Neural cell (in vitro differentiated cells): ENCODE measurements around the gene STEAP1. TPM values are rescaled to one million over a fixed set of nuclear protein-coding genes. Genes with fewer than 3 reads are reported as not detected.
A peak's percentile ranks its signal among the peaks of the same experiment; 100 is the strongest.
"Not testable (repeated sequence)": the region's sequence is repeated elsewhere in the genome, so short reads cannot be mapped to it uniquely, and the experiment has no call there.

ENCODE experiments used
- H2AFZ ChIP-seq: fragments of 200-600, 300-800 bp; sonication (generic), shearing (Covaris generic); 2 replicates; pipeline ENCODE4 v1.6.0; 2014; ENCODE audit warnings: low read depth, mild to moderate bottlenecking, antibody characterized with exemption, low read length, moderate library complexity
- H3F3A ChIP-seq: fragments of 200-600 bp; shearing (Covaris generic); 2 replicates; pipeline ENCODE4 v1.6.1; 2016; ENCODE audit warnings: mild to moderate bottlenecking, moderate library complexity, mixed read lengths, antibody characterized with exemption, low read length; ENCODE audit not compliant: insufficient read depth, poor library complexity, severe bottlenecking
- H3K27ac ChIP-seq: fragments of 200-600, 300-800 bp; sonication (generic), shearing (Covaris generic); 2 replicates; pipeline ENCODE4 v1.5.1; 2014; ENCODE audit warnings: mild to moderate bottlenecking, low read length, moderate library complexity
- H3K27me3 ChIP-seq: fragments of 300-800, 200-600 bp; sonication (generic), shearing (Covaris generic); 2 replicates; pipeline ENCODE4 v1.6.0; 2014; ENCODE audit warnings: mild to moderate bottlenecking, low read depth, low read length, moderate library complexity; ENCODE audit not compliant: insufficient read depth
- H3K36me3 ChIP-seq: fragments of 300-800, 200-600 bp; sonication (generic), shearing (Covaris generic); 2 replicates; pipeline ENCODE4 v1.5.1; 2014; ENCODE audit warnings: mild to moderate bottlenecking, antibody characterized with exemption, low read length, moderate library complexity; ENCODE audit not compliant: insufficient read depth
- H3K4me2 ChIP-seq: fragments of 300-800, 200-600 bp; sonication (generic), shearing (Covaris generic); 2 replicates; pipeline ENCODE4 v1.6.0; 2014; ENCODE audit warnings: mild to moderate bottlenecking, low read length
- H3K4me3 ChIP-seq: fragments of 300-800, 200-600 bp; sonication (generic), shearing (Covaris generic); 2 replicates; pipeline ENCODE4 v1.5.1; 2014; ENCODE audit warnings: mild to moderate bottlenecking, low read length, moderate library complexity
- H3K79me2 ChIP-seq: fragments of 200-600 bp; shearing (Covaris generic); replicated peaks from 2 replicates; pipeline ENCODE4 v1.6.0; 2014; ENCODE audit warnings: mild to moderate bottlenecking, low read length, moderate library complexity; ENCODE audit not compliant: insufficient read depth
- H3K9ac ChIP-seq: fragments of 300-800, 200-600 bp; sonication (generic), shearing (Covaris generic); 2 replicates; pipeline ENCODE4 v1.6.1; 2016; ENCODE audit warnings: mild to moderate bottlenecking, low read length, mixed read lengths
- H3K9me2 ChIP-seq: fragments of 200-600 bp; shearing (Covaris generic); 2 replicates; pipeline ENCODE4 v1.6.1; 2016; ENCODE audit warnings: mild to moderate bottlenecking, low read length, mixed read lengths; ENCODE audit not compliant: insufficient read depth
- H3K9me3 ChIP-seq: fragments of 200-600, 300-800 bp; sonication (generic), shearing (Covaris generic); 2 replicates; pipeline ENCODE4 v1.6.1; 2016; ENCODE audit warnings: mild to moderate bottlenecking, mixed run types, low read length, moderate library complexity, mixed read lengths
- H4K20me1 ChIP-seq: fragments of 200-600 bp; shearing (Covaris generic); 2 replicates; pipeline ENCODE4 v1.6.1; 2016; ENCODE audit warnings: mild to moderate bottlenecking, mixed run types; ENCODE audit not compliant: insufficient read depth
- EP300 ChIP-seq: fragments of 450-650 bp; conservative IDR thresholded peaks from 2 replicates; pipeline ENCODE4 v1.6.1; 2014; ENCODE audit warnings: antibody characterized with exemption, mild to moderate bottlenecking, moderate library complexity; ENCODE audit not compliant: poor library complexity, severe bottlenecking
- EZH2 ChIP-seq: fragments of 200-600, 300-800 bp; shearing (Covaris generic), sonication (generic); IDR thresholded peaks from 2 replicates; pipeline ENCODE4 v1.6.1; 2014; ENCODE audit warnings: antibody characterized with exemption, low read length, borderline replicate concordance, mild to moderate bottlenecking; ENCODE audit not compliant: insufficient read depth, poor library complexity, severe bottlenecking
- MXI1 ChIP-seq: fragments of 450-650 bp; conservative IDR thresholded peaks from 2 replicates; pipeline ENCODE4 v1.6.1; 2014; ENCODE audit warnings: antibody characterized with exemption, mild to moderate bottlenecking; ENCODE audit not compliant: poor library complexity, severe bottlenecking
- POLR2AphosphoS5 ChIP-seq: IDR thresholded peaks from 2 replicates; pipeline ENCODE4 v1.6.1; 2012
- RAD21 ChIP-seq: fragments of 450-650 bp; conservative IDR thresholded peaks from 2 replicates; pipeline ENCODE4 v1.6.1; 2014; ENCODE audit warnings: antibody characterized with exemption, mild to moderate bottlenecking, moderate library complexity
- SMC3 ChIP-seq: fragments of 450-650 bp; conservative IDR thresholded peaks from 2 replicates; pipeline ENCODE4 v1.6.1; 2014; ENCODE audit warnings: antibody characterized with exemption, mild to moderate bottlenecking, moderate library complexity; ENCODE audit not compliant: poor library complexity
- polyA plus RNA-seq: library from polyadenylated mRNA; depleted of rRNA; stranded (reverse); fragments of >200 nt; gene quantifications from 2 replicates; pipeline ENCODE4 v1.2.3, GENCODE V29; 2014
- TF ChIP-seq, protein P1 (sequence below): IDR thresholded peaks from 2 replicates; pipeline ENCODE4 v1.6.1; 2012; ENCODE audit warnings: borderline replicate concordance
- TF ChIP-seq, protein P2 (sequence below): fragments of 450-650 bp; IDR thresholded peaks from 2 replicates; pipeline ENCODE4 v1.5.1; 2014; ENCODE audit warnings: antibody characterized with exemption, mild to moderate bottlenecking, moderate library complexity; ENCODE audit not compliant: poor library complexity, severe bottlenecking

Gene STEAP1
- polyA plus RNA-seq, 1 donor from 2014 or later: not detected

DNA sequence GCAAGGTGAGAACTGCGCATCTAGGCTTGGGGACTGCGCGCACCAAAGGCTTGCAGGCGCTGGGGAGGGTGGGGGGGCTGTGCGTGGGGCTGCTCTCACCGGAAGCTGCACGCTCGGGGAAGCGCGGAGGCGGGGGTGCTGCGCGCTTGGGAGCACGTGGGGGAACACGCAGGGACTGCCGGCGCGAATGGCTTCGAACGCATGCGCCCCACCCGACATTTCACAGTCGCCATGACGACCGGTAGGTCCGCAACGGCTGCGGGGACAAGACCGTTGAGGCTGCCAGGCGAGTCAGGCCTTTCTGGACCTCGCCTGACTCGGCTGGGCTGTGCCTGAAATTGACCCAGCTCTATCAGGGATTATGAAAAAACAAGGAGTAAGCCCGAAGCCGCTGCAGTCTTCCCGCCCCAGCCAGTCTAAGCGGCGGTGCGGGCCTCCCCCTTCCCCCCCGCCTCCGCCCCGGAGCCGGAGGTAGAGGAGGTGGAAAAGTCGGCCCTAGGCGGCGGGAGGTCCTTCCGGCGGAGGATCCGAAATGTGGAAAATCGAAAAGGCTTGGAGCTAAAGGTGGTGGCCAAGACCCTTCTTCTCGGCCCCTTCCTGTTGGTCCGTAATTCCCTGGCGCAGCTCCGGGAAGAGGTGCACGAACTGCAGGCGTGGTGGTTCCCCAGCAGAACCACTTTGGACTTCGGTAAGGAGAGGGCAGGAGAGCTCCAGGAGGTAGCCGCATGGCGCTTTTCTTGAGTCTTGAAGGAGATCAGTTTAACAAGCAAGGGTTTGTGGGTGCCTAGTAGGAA, 34.9 kb upstream of the STEAP1 start:
- H3K79me2 ChIP-seq: no peaks in the 10 kb centered on the region

DNA sequence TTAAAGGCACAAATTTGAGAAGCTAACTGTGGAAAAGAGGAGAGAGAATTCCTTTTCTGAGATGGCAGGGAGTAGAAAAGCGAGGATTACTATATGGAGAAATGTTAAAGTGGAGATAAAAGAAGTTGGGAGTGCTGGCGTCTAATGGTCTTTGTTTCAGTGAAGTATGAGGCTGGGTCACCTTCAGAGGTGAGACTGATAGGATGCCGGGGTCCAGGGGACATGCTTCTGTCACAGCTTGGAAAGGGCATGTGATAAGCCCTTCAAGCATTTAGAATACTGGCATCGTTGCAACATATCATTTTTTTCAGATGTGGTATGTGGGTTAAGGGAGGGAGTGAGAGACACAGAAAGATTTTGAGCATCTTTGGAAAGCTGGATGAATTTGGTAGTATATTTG, 34.1 kb upstream of the STEAP1 start:
- H3K27ac ChIP-seq, H3K9me2 ChIP-seq, H4K20me1 ChIP-seq, H3K27me3 ChIP-seq, H3K36me3 ChIP-seq, H3F3A ChIP-seq, H3K79me2 ChIP-seq, H3K9me3 ChIP-seq, H2AFZ ChIP-seq: not testable (repeated sequence)
- Histone ChIP-seq H3K9ac (peak overlapping the region; percentile 69), H3K4me2 (peak overlapping the region; percentile 55), H3K4me3 (peak overlapping the region; percentile 90)

More for the DNA sequence above, 34.9 kb upstream of the STEAP1 start:
- Histone ChIP-seq H3K4me2 (peak overlapping the region; percentile 55), H3F3A (no peaks in the 10 kb centered on the region), H3K27ac (peak overlapping the region; percentile 57), H3K9ac (peak overlapping the region; percentile 69), H2AFZ (peak overlapping the region; percentile 60), H3K9me2 (no peaks in the 10 kb centered on the region), H3K27me3 (no peaks in the 10 kb centered on the region), H3K4me3 (peak overlapping the region; percentile 90), H3K36me3 (no peaks in the 10 kb centered on the region), H4K20me1 (no peaks in the 10 kb centered on the region), H3K9me3 (no peaks in the 10 kb centered on the region)
- TF ChIP-seq, protein P1, sequence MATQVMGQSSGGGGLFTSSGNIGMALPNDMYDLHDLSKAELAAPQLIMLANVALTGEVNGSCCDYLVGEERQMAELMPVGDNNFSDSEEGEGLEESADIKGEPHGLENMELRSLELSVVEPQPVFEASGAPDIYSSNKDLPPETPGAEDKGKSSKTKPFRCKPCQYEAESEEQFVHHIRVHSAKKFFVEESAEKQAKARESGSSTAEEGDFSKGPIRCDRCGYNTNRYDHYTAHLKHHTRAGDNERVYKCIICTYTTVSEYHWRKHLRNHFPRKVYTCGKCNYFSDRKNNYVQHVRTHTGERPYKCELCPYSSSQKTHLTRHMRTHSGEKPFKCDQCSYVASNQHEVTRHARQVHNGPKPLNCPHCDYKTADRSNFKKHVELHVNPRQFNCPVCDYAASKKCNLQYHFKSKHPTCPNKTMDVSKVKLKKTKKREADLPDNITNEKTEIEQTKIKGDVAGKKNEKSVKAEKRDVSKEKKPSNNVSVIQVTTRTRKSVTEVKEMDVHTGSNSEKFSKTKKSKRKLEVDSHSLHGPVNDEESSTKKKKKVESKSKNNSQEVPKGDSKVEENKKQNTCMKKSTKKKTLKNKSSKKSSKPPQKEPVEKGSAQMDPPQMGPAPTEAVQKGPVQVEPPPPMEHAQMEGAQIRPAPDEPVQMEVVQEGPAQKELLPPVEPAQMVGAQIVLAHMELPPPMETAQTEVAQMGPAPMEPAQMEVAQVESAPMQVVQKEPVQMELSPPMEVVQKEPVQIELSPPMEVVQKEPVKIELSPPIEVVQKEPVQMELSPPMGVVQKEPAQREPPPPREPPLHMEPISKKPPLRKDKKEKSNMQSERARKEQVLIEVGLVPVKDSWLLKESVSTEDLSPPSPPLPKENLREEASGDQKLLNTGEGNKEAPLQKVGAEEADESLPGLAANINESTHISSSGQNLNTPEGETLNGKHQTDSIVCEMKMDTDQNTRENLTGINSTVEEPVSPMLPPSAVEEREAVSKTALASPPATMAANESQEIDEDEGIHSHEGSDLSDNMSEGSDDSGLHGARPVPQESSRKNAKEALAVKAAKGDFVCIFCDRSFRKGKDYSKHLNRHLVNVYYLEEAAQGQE: no peak
- TF ChIP-seq POLR2AphosphoS5: no peak
- TF ChIP-seq, protein P2, sequence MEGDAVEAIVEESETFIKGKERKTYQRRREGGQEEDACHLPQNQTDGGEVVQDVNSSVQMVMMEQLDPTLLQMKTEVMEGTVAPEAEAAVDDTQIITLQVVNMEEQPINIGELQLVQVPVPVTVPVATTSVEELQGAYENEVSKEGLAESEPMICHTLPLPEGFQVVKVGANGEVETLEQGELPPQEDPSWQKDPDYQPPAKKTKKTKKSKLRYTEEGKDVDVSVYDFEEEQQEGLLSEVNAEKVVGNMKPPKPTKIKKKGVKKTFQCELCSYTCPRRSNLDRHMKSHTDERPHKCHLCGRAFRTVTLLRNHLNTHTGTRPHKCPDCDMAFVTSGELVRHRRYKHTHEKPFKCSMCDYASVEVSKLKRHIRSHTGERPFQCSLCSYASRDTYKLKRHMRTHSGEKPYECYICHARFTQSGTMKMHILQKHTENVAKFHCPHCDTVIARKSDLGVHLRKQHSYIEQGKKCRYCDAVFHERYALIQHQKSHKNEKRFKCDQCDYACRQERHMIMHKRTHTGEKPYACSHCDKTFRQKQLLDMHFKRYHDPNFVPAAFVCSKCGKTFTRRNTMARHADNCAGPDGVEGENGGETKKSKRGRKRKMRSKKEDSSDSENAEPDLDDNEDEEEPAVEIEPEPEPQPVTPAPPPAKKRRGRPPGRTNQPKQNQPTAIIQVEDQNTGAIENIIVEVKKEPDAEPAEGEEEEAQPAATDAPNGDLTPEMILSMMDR: no peak
- TF ChIP-seq SMC3: no peak
- no peak for TF ChIP-seq EZH2
- TF ChIP-seq EP300: no peak
- TF ChIP-seq MXI1: peak; percentile 87
- peak; percentile 11 for TF ChIP-seq RAD21

DNA sequence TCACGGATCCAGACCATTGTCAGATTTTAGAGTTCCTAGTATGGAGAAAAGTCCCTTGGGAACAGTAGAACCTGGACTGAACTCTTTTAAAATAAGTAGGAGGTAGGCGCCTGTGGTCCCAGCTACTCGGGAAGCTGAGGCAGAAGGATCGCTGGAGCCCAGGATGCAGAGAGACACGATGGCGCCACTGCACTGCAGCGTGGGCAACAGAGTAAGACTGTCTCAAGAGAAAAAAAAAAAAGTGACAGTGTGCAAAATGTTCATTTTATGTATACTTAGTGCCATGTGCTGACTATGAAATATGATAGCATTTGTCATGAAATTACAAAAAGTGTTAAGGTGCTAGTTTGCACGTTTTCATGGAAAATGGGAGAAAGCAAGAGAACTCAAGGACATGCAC, 22.5 kb upstream of the STEAP1 start:
- H4K20me1 ChIP-seq, H3K4me3 ChIP-seq, H3K27ac ChIP-seq, H3K4me2 ChIP-seq, H3K27me3 ChIP-seq, H3K9me2 ChIP-seq, H3K79me2 ChIP-seq, H3K9me3 ChIP-seq, H3K9ac ChIP-seq, H3K36me3 ChIP-seq, H2AFZ ChIP-seq, H3F3A ChIP-seq: not testable (repeated sequence)

DNA sequence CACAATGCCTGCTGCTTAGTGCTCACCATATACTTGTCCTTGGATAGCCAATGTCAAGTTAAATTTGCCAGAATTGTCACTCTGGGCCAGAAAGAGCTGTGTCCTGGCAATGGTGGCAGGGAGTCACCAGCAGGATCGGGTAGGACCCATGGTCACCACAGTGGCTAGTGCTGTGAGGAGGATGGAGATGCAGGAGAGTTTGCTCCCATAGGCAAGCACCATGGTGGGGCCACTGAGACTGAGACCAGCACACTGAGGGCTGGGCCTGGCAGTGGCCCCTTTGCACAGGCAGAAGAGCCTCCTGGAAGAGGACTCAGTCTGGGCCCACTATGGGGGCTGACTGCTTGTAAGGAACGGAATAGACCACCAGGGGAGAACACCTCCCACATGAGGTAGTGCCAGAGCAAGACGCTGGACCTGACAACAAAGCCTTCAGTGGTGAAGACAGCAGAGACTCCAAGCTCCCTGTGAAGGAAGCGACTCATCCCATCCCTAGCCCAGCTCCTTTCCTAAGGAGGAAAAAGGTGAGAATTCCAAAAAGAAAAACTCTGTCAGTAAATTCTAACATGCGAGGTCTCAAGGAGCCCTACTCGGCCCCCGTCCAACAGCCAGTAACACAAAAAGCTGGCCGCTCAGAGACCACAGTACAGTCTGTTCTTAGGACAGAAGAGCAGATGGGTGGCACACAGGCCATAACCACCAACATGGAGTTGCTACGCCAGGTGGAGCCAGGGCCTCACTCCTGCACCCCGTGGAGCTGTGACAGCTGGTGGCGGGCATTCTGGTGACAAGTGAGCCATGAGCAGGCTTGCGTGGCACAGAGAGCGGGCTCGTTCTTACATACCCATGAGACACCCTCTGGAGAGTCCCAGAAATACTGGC, 6.9 kb upstream of the STEAP1 start:
- not testable (repeated sequence) for H3K4me3 ChIP-seq, H3K36me3 ChIP-seq, H3K79me2 ChIP-seq, H3K9me2 ChIP-seq, H3K9ac ChIP-seq, H3K9me3 ChIP-seq, H3K27me3 ChIP-seq, H2AFZ ChIP-seq, H4K20me1 ChIP-seq, H3F3A ChIP-seq, H3K27ac ChIP-seq, H3K4me2 ChIP-seq
